Measurements from ENCODE around the gene FAM168B. TPM values are rescaled to one million over a fixed set of nuclear protein-coding genes. Genes with fewer than 3 reads are reported as not detected.
"Not testable (repeated sequence)": the region's sequence is repeated elsewhere in the genome, so short reads cannot be mapped to it uniquely, and the experiment has no call there.

Gene FAM168B
- total RNA-seq, 1 donor from 2014 or later = 64.3 TPM

DNA sequence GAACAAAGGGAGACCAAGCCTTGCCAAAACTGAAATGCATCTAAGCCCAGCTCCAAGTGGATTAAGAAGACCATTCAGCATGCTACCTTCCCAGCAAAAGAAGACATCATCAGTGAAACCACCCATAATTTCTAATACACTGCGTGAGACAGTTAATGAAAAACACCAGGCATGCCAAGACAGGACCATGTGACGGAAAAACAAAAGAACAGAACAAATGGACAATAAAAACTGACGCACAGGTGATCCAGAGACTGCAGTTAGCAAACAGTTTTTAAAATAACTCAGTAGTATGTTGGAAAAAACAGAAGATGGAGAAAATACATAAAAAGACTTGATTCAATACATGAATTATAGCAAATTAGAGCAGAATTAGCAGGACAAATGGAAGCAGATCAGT, 15.3 kb downstream of the FAM168B start:
- intact Hi-C loops (cut with DNase I) = no loop called here
- no peaks in the 10 kb centered on the region for H3K4me1 ChIP-seq

DNA sequence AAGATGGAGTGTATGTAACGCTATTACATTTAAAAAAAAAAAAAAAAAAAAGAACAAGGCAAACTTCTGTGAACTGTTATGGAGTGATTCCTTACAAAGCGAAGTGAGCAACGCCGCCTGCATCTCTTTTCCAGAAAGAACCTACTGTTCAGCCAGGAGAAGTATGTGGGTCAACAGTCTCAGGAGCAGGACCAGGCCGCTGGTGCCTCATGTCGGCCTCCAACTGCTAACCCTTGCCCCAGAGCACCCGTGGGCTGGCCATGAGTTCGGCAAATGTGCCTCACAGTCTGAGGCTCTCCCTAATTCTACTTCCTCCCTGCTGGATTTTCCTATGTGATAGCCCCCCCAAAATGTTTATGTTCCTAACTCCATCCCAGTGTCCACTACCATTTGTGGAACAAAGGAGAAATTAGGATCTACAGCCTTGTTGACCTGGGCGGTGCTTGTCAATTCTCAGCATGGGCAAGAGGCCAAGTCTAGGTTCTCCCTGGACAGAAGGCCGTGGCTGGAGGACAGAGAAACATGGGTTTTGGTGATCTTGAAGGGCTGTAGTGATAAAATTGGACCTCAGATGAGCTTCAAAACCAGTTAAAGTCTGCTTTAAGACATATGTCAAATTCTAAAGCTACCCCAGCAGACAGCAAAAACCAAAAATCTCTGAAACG, 15.9 kb downstream of the FAM168B start:
- no peak overlapping the region for H3K4me3 ChIP-seq
- no peaks in the 10 kb centered on the region for H3K27me3 ChIP-seq
- TF ChIP-seq, protein P1, sequence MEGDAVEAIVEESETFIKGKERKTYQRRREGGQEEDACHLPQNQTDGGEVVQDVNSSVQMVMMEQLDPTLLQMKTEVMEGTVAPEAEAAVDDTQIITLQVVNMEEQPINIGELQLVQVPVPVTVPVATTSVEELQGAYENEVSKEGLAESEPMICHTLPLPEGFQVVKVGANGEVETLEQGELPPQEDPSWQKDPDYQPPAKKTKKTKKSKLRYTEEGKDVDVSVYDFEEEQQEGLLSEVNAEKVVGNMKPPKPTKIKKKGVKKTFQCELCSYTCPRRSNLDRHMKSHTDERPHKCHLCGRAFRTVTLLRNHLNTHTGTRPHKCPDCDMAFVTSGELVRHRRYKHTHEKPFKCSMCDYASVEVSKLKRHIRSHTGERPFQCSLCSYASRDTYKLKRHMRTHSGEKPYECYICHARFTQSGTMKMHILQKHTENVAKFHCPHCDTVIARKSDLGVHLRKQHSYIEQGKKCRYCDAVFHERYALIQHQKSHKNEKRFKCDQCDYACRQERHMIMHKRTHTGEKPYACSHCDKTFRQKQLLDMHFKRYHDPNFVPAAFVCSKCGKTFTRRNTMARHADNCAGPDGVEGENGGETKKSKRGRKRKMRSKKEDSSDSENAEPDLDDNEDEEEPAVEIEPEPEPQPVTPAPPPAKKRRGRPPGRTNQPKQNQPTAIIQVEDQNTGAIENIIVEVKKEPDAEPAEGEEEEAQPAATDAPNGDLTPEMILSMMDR (IDR thresholded peaks at IDR 0.05) = no peak
- H3K36me3 ChIP-seq = peaks cover 46 to 69% of the 10 kb centered on the region in 2 donors
- no peaks in the 10 kb centered on the region for H3K9me3 ChIP-seq
- H3K4me1 ChIP-seq = no peaks in the 10 kb centered on the region
- DNase-seq (ENCODE audit: low spot score in 2 of 2) = no peak
- intact Hi-C loops (cut with DNase I) = no loop called here
- H3K27ac ChIP-seq = no peak overlapping the region

More for the DNA sequence above, 15.3 kb downstream of the FAM168B start:
- H3K9me3 ChIP-seq = no peaks in the 10 kb centered on the region
- no peaks in the 10 kb centered on the region for H3K27me3 ChIP-seq
- TF ChIP-seq, protein P1 (IDR thresholded peaks at IDR 0.05) = no peak
- H3K27ac ChIP-seq = no peak overlapping the region
- DNase-seq (ENCODE audit: low spot score in 2 of 2) = no peak
- H3K4me3 ChIP-seq = no peak overlapping the region
- H3K36me3 ChIP-seq = peaks cover 46 to 68% of the 10 kb centered on the region in 2 donors

DNA sequence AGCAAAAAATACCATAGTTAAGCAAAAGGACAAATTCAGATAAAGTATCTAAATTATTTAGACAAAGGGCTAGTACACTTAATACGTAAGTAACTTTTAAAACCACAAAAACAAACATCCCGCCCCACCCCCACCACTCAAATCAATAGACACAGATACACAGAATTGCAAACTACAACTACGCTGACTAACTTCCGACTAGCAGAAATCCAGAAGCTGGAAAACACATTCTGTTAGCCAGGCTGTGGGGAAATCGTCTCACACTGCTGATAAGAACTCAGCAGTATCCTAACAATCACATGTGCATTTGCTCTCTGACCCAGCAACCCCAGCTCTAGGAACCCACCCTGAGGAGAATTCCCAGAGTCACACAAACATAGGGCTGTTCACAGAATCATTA, 16.6 kb downstream of the FAM168B start:
- H3K9me3 ChIP-seq = no peaks in the 10 kb centered on the region
- H3K4me3 ChIP-seq = no peak overlapping the region
- intact Hi-C loops (cut with DNase I) = no loop called here
- no peak overlapping the region for H3K27ac ChIP-seq
- DNase-seq (ENCODE audit: low spot score in 2 of 2) = no peak
- TF ChIP-seq, protein P1 (IDR thresholded peaks at IDR 0.05) = no peak
- peaks cover 44 to 69% of the 10 kb centered on the region in 2 donors for H3K36me3 ChIP-seq
- no peaks in the 10 kb centered on the region for H3K4me1 ChIP-seq
- no peaks in the 10 kb centered on the region for H3K27me3 ChIP-seq

DNA sequence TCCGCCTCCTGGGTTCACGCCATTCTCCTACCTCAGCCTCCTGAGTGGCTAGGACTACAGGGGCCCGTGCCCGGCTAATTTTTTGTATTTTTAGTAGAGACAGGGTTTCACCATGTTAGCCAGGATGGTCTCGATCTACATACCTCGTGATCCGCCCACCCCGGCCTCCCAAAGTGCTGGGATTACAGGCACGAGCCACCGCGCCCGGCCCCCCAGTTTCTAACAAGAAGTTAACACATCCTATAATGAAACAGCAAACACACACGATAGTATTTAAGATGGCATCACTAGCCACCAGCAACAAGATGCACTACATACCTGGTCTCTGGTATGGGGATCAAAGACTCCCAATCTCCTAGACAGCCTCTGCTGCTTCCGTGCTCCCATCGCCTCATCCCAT, 17.7 kb downstream of the FAM168B start:
- H3K27ac ChIP-seq; H3K4me1 ChIP-seq; DNase-seq (ENCODE audit: low spot score in 2 of 2); H3K27me3 ChIP-seq; H3K9me3 ChIP-seq; intact Hi-C loops (cut with DNase I); H3K4me3 ChIP-seq: not testable (repeated sequence)
- peaks cover 39 to 69% of the 10 kb centered on the region in 2 donors for H3K36me3 ChIP-seq

DNA sequence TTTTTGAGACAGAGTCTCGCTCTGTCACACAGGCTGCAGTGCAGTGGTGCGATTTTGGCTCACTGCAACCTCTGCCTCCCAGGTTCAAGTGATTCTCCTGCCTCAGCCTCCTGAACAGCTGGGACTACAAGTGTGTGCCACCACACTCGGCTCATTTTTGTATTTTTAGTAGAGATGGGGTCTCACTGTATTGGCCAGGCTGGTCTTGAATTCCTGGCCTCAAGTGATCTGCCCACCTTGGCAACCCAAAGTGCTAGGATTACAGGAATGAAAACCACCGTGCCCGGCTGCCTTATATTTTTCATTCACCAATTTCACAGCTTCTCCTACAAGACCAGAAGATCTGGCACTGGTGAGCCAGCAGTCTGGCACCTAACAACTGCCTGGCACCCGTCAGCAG, 25.1 kb downstream of the FAM168B start:
- intact Hi-C loops (cut with DNase I); H3K4me1 ChIP-seq: not testable (repeated sequence)
- peaks cover 20 to 45% of the 10 kb centered on the region in 2 donors for H3K36me3 ChIP-seq

DNA sequence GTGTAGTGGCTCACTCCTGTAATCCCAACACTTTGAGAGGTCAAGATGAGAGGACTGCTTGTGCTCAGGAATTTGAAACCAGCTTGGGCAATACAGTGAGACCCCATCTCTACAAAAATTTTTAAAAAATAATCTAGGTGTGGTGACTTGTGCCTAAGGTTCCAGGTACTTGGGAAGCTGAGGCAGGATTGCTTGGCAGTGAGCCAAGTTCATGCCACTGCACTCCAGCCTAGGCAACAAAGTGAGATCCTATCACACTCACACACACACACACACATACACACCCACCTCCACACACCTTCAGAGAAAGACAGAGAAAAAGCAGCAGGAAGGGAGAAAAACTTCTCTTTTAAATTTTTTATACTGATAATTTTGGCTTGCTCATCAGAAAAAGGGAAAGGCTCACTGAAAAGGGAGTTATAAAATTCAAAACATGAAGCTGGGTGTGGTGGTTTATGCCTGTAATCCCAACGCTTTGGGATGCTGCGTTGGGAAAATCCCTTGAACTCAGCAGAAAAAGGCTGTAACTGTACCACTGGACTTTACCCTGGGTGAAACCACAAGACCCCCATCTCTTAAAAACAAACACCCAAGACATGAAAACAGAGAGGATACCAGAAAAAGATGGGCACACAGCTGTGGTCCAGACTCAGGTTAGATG, 25.7 kb downstream of the FAM168B start:
- intact Hi-C loops (cut with DNase I) = no loop called here
- no peak for DNase-seq (ENCODE audit: low spot score in 2 of 2)
- Histone ChIP-seq H3K4me3 (no peak overlapping the region), H3K27me3 (no peaks in the 10 kb centered on the region), H3K27ac (no peak overlapping the region), H3K9me3 (no peaks in the 10 kb centered on the region), H3K36me3 (peaks cover 20 to 47% of the 10 kb centered on the region in 2 donors), H3K4me1 (peaks cover 0 to 3% of the 10 kb centered on the region in 2 donors)
- TF ChIP-seq, protein P1 (IDR thresholded peaks at IDR 0.05) = no peak

More for the DNA sequence above, 25.1 kb downstream of the FAM168B start:
- not testable (repeated sequence) for H3K27me3 ChIP-seq; H3K4me3 ChIP-seq; DNase-seq (ENCODE audit: low spot score in 2 of 2); H3K27ac ChIP-seq; H3K9me3 ChIP-seq

Measured in ascending aorta (tissue), 2 donors.